ENCODE results near the gene PDE6B.

DNA sequence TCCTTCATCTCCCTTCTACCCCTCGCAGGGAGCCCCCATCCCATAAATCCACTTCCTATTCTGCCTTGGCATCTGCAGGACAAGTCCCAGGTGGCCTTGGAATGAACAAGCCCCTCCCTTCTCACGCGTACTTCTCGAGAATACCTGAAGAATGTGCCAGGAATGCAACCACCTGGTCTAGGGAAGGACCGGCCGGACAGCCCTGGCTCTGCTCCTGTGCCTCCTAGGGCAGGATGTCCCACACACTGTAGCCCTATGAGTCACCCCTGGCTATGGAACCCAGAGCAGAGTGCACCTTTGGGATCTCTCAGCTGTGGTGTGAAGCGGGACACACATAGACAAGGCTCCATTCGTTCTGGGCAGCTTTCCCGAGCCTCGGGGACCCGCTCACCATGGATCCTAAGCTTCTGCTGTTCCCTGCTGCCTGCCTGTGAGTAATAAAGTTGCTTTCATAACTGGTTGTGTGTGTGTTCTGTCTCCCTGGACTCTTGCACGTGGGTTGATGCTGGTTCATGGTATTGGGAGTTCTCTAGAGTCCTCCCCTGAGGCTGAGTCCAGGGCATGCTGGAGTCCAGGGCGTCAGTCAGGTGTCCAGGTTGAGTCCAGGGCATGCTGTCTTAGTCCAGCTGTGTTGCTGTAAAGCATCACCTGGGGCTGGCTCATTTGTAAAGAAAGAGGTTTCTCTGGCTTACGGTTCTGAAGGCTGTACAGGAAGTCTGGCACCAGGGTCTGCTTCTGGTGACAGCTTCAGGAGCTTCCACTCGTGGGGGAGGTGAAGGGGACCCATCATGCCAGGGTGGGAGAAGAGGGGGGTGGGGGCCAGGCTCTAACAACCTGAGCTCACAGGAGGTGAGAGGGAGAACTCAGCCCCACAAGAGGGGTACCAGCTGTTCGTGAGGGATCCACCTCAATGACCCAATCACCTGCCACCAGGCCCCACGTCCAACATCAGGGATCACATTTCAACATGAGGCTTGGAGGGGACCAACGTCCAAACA lies 7.4 kb upstream of the PDE6B start:
- TF ChIP-seq, protein P1, sequence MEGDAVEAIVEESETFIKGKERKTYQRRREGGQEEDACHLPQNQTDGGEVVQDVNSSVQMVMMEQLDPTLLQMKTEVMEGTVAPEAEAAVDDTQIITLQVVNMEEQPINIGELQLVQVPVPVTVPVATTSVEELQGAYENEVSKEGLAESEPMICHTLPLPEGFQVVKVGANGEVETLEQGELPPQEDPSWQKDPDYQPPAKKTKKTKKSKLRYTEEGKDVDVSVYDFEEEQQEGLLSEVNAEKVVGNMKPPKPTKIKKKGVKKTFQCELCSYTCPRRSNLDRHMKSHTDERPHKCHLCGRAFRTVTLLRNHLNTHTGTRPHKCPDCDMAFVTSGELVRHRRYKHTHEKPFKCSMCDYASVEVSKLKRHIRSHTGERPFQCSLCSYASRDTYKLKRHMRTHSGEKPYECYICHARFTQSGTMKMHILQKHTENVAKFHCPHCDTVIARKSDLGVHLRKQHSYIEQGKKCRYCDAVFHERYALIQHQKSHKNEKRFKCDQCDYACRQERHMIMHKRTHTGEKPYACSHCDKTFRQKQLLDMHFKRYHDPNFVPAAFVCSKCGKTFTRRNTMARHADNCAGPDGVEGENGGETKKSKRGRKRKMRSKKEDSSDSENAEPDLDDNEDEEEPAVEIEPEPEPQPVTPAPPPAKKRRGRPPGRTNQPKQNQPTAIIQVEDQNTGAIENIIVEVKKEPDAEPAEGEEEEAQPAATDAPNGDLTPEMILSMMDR (IDR thresholded peaks at IDR 0.05 in 4 of 5, conservative IDR thresholded peaks at IDR 0.05 in 1 of 5): no peak
- no peak for TF ChIP-seq POLR2A (IDR thresholded peaks at IDR 0.05)

Data from gastrocnemius medialis (tissue), 4 donors.